Neuronal stem cell (in vitro differentiated cells): ENCODE results near the gene GSTO1.
"Not testable (repeated sequence)": the region's sequence is repeated elsewhere in the genome, so short reads cannot be mapped to it uniquely, and the experiment has no call there.

Source experiments
- DNase-seq: peaks from one replicate; pipeline ENCODE4 v3.0.0-alpha.2; 2013; ENCODE audit warnings: low spot score
- H2AFZ ChIP-seq: one replicate; pipeline ENCODE4 v1.6.1; 2013; ENCODE audit warnings: mild to moderate bottlenecking, low read length, inconsistent platforms
- H2AK5ac ChIP-seq: 2 replicates; pipeline ENCODE4 v1.6.1; 2013; ENCODE audit warnings: low read depth, mild to moderate bottlenecking, inconsistent platforms, low read length, moderate library complexity, mixed read lengths
- H2BK120ac ChIP-seq: 2 replicates; pipeline ENCODE4 v1.6.1; 2013; ENCODE audit warnings: low read depth, mild to moderate bottlenecking, inconsistent platforms, low read length, moderate library complexity, mixed read lengths
- H2BK12ac ChIP-seq: one replicate; pipeline ENCODE4 v1.6.1; 2013; ENCODE audit warnings: low read length, inconsistent platforms
- H2BK15ac ChIP-seq: 2 replicates; pipeline ENCODE4 v1.6.1; 2013; ENCODE audit warnings: mild to moderate bottlenecking, low read length, inconsistent platforms, mixed read lengths
- H2BK5ac ChIP-seq: one replicate; pipeline ENCODE4 v1.6.1; 2013; ENCODE audit warnings: inconsistent platforms, mild to moderate bottlenecking, low read length, moderate library complexity
- H3K14ac ChIP-seq: one replicate; pipeline ENCODE4 v1.6.1; 2013; ENCODE audit warnings: low read length, inconsistent platforms
- H3K18ac ChIP-seq: 2 replicates; pipeline ENCODE4 v1.6.1; 2013; ENCODE audit warnings: low read length, inconsistent platforms
- H3K23ac ChIP-seq: 2 replicates; pipeline ENCODE4 v1.6.1; 2013; ENCODE audit warnings: low read depth, mild to moderate bottlenecking, mixed read lengths, low read length, inconsistent platforms; ENCODE audit not compliant: poor library complexity
- H3K27ac ChIP-seq: replicated peaks from 3 replicates; pipeline ENCODE4 v1.5.1; 2013; ENCODE audit warnings: low read length, inconsistent platforms
- H3K27me3 ChIP-seq, 3 experiments: 2 replicates each; pipeline ENCODE4 v1.6.1; 2013; ENCODE audit warnings: low read length in 3 of 3, mild to moderate bottlenecking in 2 of 3, inconsistent platforms in 1 of 3, low read depth in 1 of 3, mixed read lengths in 1 of 3, moderate library complexity in 1 of 3; ENCODE audit not compliant: control insufficient read depth in 3 of 3, insufficient read depth in 3 of 3
- H3K36me3 ChIP-seq, 2 donors: replicated peaks in 1 of 2; 2 replicates each; pipeline ENCODE4 v1.6.1; 2013; ENCODE audit warnings: low read length in 2 of 2; ENCODE audit not compliant: control insufficient read depth in 2 of 2, insufficient read depth in 2 of 2
- H3K4ac ChIP-seq: 2 replicates; pipeline ENCODE4 v1.6.1; 2013; ENCODE audit warnings: inconsistent platforms, mild to moderate bottlenecking, low read length, moderate library complexity
- H3K4me1 ChIP-seq, 2 donors: 1 replicate in 1 of 2; 2 replicates in 1 of 2; pipeline ENCODE4 v1.6.1; 2013; ENCODE audit warnings: low read length in 2 of 2, low read depth in 1 of 2; ENCODE audit not compliant: control insufficient read depth in 2 of 2, insufficient read depth in 1 of 2
- H3K4me2 ChIP-seq: one replicate; pipeline ENCODE4 v1.6.1; 2013; ENCODE audit warnings: mild to moderate bottlenecking, low read length, inconsistent platforms; ENCODE audit not compliant: insufficient read depth, poor library complexity, severe bottlenecking
- H3K4me3 ChIP-seq, 2 donors: 2 replicates each; pipeline ENCODE4 v1.5.1; 2013; ENCODE audit warnings: low read length in 2 of 2, mild to moderate bottlenecking in 2 of 2, inconsistent platforms in 1 of 2, moderate library complexity in 1 of 2
- H3K79me1 ChIP-seq: one replicate; pipeline ENCODE4 v1.6.1; 2013; ENCODE audit warnings: low read depth, mild to moderate bottlenecking, inconsistent platforms, low read length, moderate library complexity
- H3K9ac ChIP-seq: one replicate; pipeline ENCODE4 v1.6.1; 2013; ENCODE audit warnings: mild to moderate bottlenecking, low read depth, low read length, inconsistent platforms; ENCODE audit not compliant: poor library complexity
- H3K9me3 ChIP-seq, 2 donors: replicated peaks in 1 of 2; 2 replicates each; pipeline versions ENCODE3 to v1.6.1; 2013; ENCODE audit warnings: low read length in 2 of 2, mild to moderate bottlenecking in 2 of 2, inconsistent platforms in 1 of 2, low read depth in 1 of 2, mixed read lengths in 1 of 2, moderate library complexity in 1 of 2; ENCODE audit not compliant: control insufficient read depth in 2 of 2, insufficient read depth in 1 of 2
- H4K8ac ChIP-seq: one replicate; pipeline ENCODE4 v1.6.1; 2013; ENCODE audit warnings: low read depth, mild to moderate bottlenecking, inconsistent platforms, low read length, moderate library complexity
- H4K91ac ChIP-seq: one replicate; pipeline ENCODE4 v1.6.1; 2013; ENCODE audit warnings: low read length, low read depth, mild to moderate bottlenecking, inconsistent platforms; ENCODE audit not compliant: poor library complexity
- WGBS, 2 donors: extraction: QIAGEN DNeasy Blood & Tissue Kit; methylation state at CpG; one replicate each; pipeline ENCODE4 v1.1.7; 2013; ENCODE audit warnings: missing lambda C conversion rate in 2 of 2, mixed read lengths in 1 of 2; ENCODE audit not compliant: insufficient read length in 2 of 2, insufficient replicate concordance in 1 of 2; ENCODE audit errors: extremely low coverage in 2 of 2; 5-methylcytosine and 5-hydroxymethylcytosine counted together

The GSTO1 gene

GRCh38 chr10:104235801-104236200, 18.9 kb upstream of the GSTO1 start:
- H2AFZ ChIP-seq, result no peak overlapping the region
- no peak overlapping the region for H3K18ac ChIP-seq
- WGBS, 2 donors, result no CpG with 5 or more reads among the region's 3 CpGs
- no peak overlapping the region for H2BK120ac ChIP-seq
- H3K36me3 ChIP-seq, result no peaks in the 10 kb centered on the region
- no peak overlapping the region for H2BK15ac ChIP-seq
- H3K23ac ChIP-seq, result no peak overlapping the region
- H3K4me2 ChIP-seq, result no peak overlapping the region
- peaks cover 0 to 30% (median 0%) of the 10 kb centered on the region in 3 experiments for H3K27me3 ChIP-seq
- no peak overlapping the region for H4K8ac ChIP-seq
- no peak overlapping the region for H3K27ac ChIP-seq
- H2BK5ac ChIP-seq, result no peak overlapping the region
- H3K79me1 ChIP-seq, result no peaks in the 10 kb centered on the region
- no peak overlapping the region for H2BK12ac ChIP-seq
- H3K4ac ChIP-seq, result no peak overlapping the region
- no peak for DNase-seq
- H3K4me3 ChIP-seq, result no peak overlapping the region
- H3K14ac ChIP-seq, result no peak overlapping the region
- H2AK5ac ChIP-seq, result no peak overlapping the region
- H3K9me3 ChIP-seq, result peaks cover 0 to 6% of the 10 kb centered on the region in 2 donors
- H3K4me1 ChIP-seq, result peaks cover 0 to 1% of the 10 kb centered on the region in 2 donors
- no peak overlapping the region for H3K9ac ChIP-seq
- H4K91ac ChIP-seq, result no peak overlapping the region

- no peak overlapping the region for H4K8ac ChIP-seq
- H2AFZ ChIP-seq, result no peak overlapping the region
- H3K18ac ChIP-seq, result no peak overlapping the region
- H2BK5ac ChIP-seq, result no peak overlapping the region
- H3K4me1 ChIP-seq, result no peaks in the 10 kb centered on the region
- no peaks in the 10 kb centered on the region for H3K79me1 ChIP-seq
- H2BK120ac ChIP-seq, result no peak overlapping the region
- H2AK5ac ChIP-seq, result no peak overlapping the region
- H3K27me3 ChIP-seq, result peaks cover 0 to 44% (median 0%) of the 10 kb centered on the region in 3 experiments
- H3K4me3 ChIP-seq, result no peak overlapping the region
- H3K9ac ChIP-seq, result no peak overlapping the region
- H3K23ac ChIP-seq, result no peak overlapping the region
- no peak overlapping the region for H3K27ac ChIP-seq
- no peak overlapping the region for H3K14ac ChIP-seq
- H3K9me3 ChIP-seq, result peaks cover 0 to under 1% of the 10 kb centered on the region in 2 donors
- no peak for DNase-seq
- H3K36me3 ChIP-seq, result no peaks in the 10 kb centered on the region
- H2BK12ac ChIP-seq, result no peak overlapping the region
- H3K4me2 ChIP-seq, result no peak overlapping the region
- no peak overlapping the region for H2BK15ac ChIP-seq
- no CpG with 5 or more reads among the region's 2 CpGs for WGBS, 2 donors
- no peak overlapping the region for H4K91ac ChIP-seq
- H3K4ac ChIP-seq, result no peak overlapping the region
Measured at GRCh38 chr10:104240078-104240477, 14.6 kb upstream of the GSTO1 start.

GRCh38 chr10:104242545-104242944, 12.1 kb upstream of the GSTO1 start:
- no peak overlapping the region for H3K27ac ChIP-seq
- no peak for DNase-seq
- H3K18ac ChIP-seq, result no peak overlapping the region
- H3K9ac ChIP-seq, result no peak overlapping the region
- H3K14ac ChIP-seq, result no peak overlapping the region
- H2BK120ac ChIP-seq, result no peak overlapping the region
- H4K8ac ChIP-seq, result no peak overlapping the region
- no peak overlapping the region for H2BK12ac ChIP-seq
- no peak overlapping the region for H3K4ac ChIP-seq
- H4K91ac ChIP-seq, result no peak overlapping the region
- H2AK5ac ChIP-seq, result no peak overlapping the region
- H3K4me3 ChIP-seq, result no peak overlapping the region
- no peak overlapping the region for H3K4me2 ChIP-seq
- no peak overlapping the region for H2AFZ ChIP-seq
- H3K4me1 ChIP-seq, result no peaks in the 10 kb centered on the region
- peaks cover 0 to 44% (median 0%) of the 10 kb centered on the region in 3 experiments for H3K27me3 ChIP-seq
- H3K79me1 ChIP-seq, result no peaks in the 10 kb centered on the region
- H3K9me3 ChIP-seq, result peaks cover 3 to 9% of the 10 kb centered on the region in 2 donors
- H3K36me3 ChIP-seq, result no peaks in the 10 kb centered on the region
- H3K23ac ChIP-seq, result no peak overlapping the region
- H2BK5ac ChIP-seq, result no peak overlapping the region
- no peak overlapping the region for H2BK15ac ChIP-seq

- H2AK5ac ChIP-seq, result not testable (repeated sequence)
Measured at GRCh38 chr10:104243009-104243408, 11.7 kb upstream of the GSTO1 start.

More at GRCh38 chr10:104243009-104243408, 11.7 kb upstream of the GSTO1 start:
- not testable (repeated sequence) for H4K8ac ChIP-seq, H3K4me2 ChIP-seq, H3K9me3 ChIP-seq, H3K4me1 ChIP-seq, H3K14ac ChIP-seq, H3K23ac ChIP-seq, DNase-seq, H3K36me3 ChIP-seq, H3K18ac ChIP-seq, H3K79me1 ChIP-seq, H4K91ac ChIP-seq, H2BK5ac ChIP-seq, H2BK15ac ChIP-seq, H3K4me3 ChIP-seq, H2BK12ac ChIP-seq, H3K27ac ChIP-seq, H2AFZ ChIP-seq, H2BK120ac ChIP-seq, H3K9ac ChIP-seq, H3K4ac ChIP-seq
- H3K27me3 ChIP-seq, result peaks cover 0 to 41% (median 0%) of the 10 kb centered on the region in 3 experiments
- no CpG with 5 or more reads among the region's 3 CpGs for WGBS, 2 donors
